GM12878 (cell line): ENCODE measurements around the gene CXCL9. TPM values are rescaled to one million over a fixed set of nuclear protein-coding genes. Genes with fewer than 3 reads are reported as not detected.

Source experiments
- BMI1 ChIP-seq: fragments of 450-650 bp; IDR thresholded peaks from 2 replicates; pipeline ENCODE4 v1.6.1; 2016; ENCODE audit warnings: mild to moderate bottlenecking, moderate library complexity, borderline replicate concordance
- CBX3 ChIP-seq: fragments of 200-600 bp; sonication (generic); IDR thresholded peaks from 2 replicates; pipeline ENCODE4 v1.6.1; 2016; ENCODE audit warnings: low read depth, borderline replicate concordance
- CHD4 ChIP-seq: fragments of 200-600 bp; sonication (generic); IDR thresholded peaks from 2 replicates; pipeline ENCODE4 v1.6.1; 2016; ENCODE audit warnings: mild to moderate bottlenecking
- CREB1 ChIP-seq: IDR thresholded peaks from 2 replicates; pipeline ENCODE4 v1.6.1; 2012; ENCODE audit warnings: low read depth, mild to moderate bottlenecking, inconsistent platforms
- HCFC1 ChIP-seq: fragments of 150-350 bp; IDR thresholded peaks from 2 replicates; pipeline ENCODE4 v1.6.1; 2014; ENCODE audit warnings: low read length
- HDGF ChIP-seq: fragments of 450-650 bp; IDR thresholded peaks from 2 replicates; pipeline ENCODE4 v1.6.1; 2016; ENCODE audit warnings: antibody characterized with exemption
- KLF5 ChIP-seq: fragments of 450-650 bp; IDR thresholded peaks from 2 replicates; pipeline ENCODE4 v1.6.1; 2014; ENCODE audit warnings: mild to moderate bottlenecking; ENCODE audit not compliant: partially characterized antibody
- MYC ChIP-seq: IDR thresholded peaks from 2 replicates; pipeline ENCODE4 v1.6.1; 2011; ENCODE audit warnings: mild to moderate bottlenecking, low read length, moderate library complexity, inconsistent platforms; ENCODE audit not compliant: insufficient read depth, insufficient replicate concordance, insufficient read length, severe bottlenecking
- PAX5 ChIP-seq: IDR thresholded peaks from 2 replicates; pipeline ENCODE4 v1.6.1; 2011; ENCODE audit warnings: low read depth, low read length, borderline replicate concordance
- POLR2A ChIP-seq: IDR thresholded peaks from 2 replicates; pipeline ENCODE4 v1.6.1; 2011; ENCODE audit warnings: low read depth, mild to moderate bottlenecking, low read length
- POLR2AphosphoS2 ChIP-seq: IDR thresholded peaks from 2 replicates; pipeline ENCODE4 v1.6.1; 2011; ENCODE audit warnings: low read depth, mild to moderate bottlenecking, low read length, improper control_type of control experiment, moderate library complexity
- RB1 ChIP-seq: fragments of 450-650 bp; formaldehyde crosslinking; IDR thresholded peaks from 2 replicates; pipeline ENCODE4 v1.6.1; 2017; ENCODE audit warnings: mild to moderate bottlenecking, borderline replicate concordance
- RUNX3 ChIP-seq: IDR thresholded peaks from 2 replicates; pipeline ENCODE4 v1.6.1; 2012; ENCODE audit warnings: low read length, inconsistent platforms
- SREBF2 ChIP-seq: IDR thresholded peaks from 2 replicates; pipeline ENCODE4 v1.6.1; 2012; ENCODE audit warnings: mild to moderate bottlenecking, low read length
- SUPT20H ChIP-seq: IDR thresholded peaks from 2 replicates; pipeline ENCODE4 v1.6.1; 2011; ENCODE audit warnings: low read depth, mild to moderate bottlenecking, low read length, moderate library complexity, borderline replicate concordance; ENCODE audit not compliant: control insufficient read depth
- TAF1 ChIP-seq: IDR thresholded peaks from 2 replicates; pipeline ENCODE4 v1.6.1; 2011; ENCODE audit warnings: mild to moderate bottlenecking, low read depth, low read length, borderline replicate concordance
- TARDBP ChIP-seq: IDR thresholded peaks from 2 replicates; pipeline ENCODE4 v1.6.1; 2016; ENCODE audit warnings: borderline replicate concordance
- TCF12 ChIP-seq: IDR thresholded peaks from 2 replicates; pipeline ENCODE4 v1.6.1; 2011; ENCODE audit warnings: low read depth, mild to moderate bottlenecking, low read length
- TCF7 ChIP-seq: IDR thresholded peaks from 2 replicates; pipeline ENCODE4 v1.6.1; 2014; ENCODE audit warnings: antibody characterized with exemption, borderline replicate concordance
- YBX1 ChIP-seq: fragments of 450-650 bp; IDR thresholded peaks from 2 replicates; pipeline ENCODE4 v1.6.1; 2016; ENCODE audit warnings: antibody characterized with exemption
- ZNF217 ChIP-seq: fragments of 450-650 bp; IDR thresholded peaks from 2 replicates; pipeline ENCODE4 v1.6.1; 2017; ENCODE audit warnings: antibody characterized with exemption, mild to moderate bottlenecking
- polyA plus RNA-seq, 11 experiments: library from polyadenylated mRNA; depleted of rRNA in 4 of 11; unstranded in 6 of 11; stranded (reverse) in 5 of 11; fragments of >200 nt; fragmentation: Nextera tagmentation in 4 of 11; fragmentation: Illumina TruSeq in 1 of 11; extraction: Ambion mirVana in 4 of 11; extraction: Trizol in 1 of 11; gene quantifications; 1 replicate in 1 of 11; 2 replicates in 10 of 11; pipeline versions ENCODE4 v1.2.1 to v1.2.3, GENCODE V29; 2011 to 2016; ENCODE audit warnings: inconsistent platforms in 2 of 11, missing spikeins in 2 of 11, low read depth in 1 of 11
- total RNA-seq, 4 experiments: library from RNA; depleted of rRNA in 3 of 4; stranded (reverse); fragments of >200 nt in 3 of 4; fragmentation: Illumina TruSeq in 1 of 4; extraction: Trizol in 1 of 4; gene quantifications; 2 replicates each; pipeline versions ENCODE4 v1.2.1 to v1.2.3, GENCODE V29; 2013 to 2021
- TF ChIP-seq, protein P1 (sequence below): IDR thresholded peaks from 2 replicates; pipeline ENCODE4 v1.6.1; 2012; ENCODE audit warnings: low read depth, low read length, improper control_type of control experiment
- TF ChIP-seq, protein P2 (sequence below): IDR thresholded peaks from 2 replicates; pipeline ENCODE4 v1.6.1; 2011; ENCODE audit warnings: mild to moderate bottlenecking, low read depth, low read length, moderate library complexity; ENCODE audit not compliant: insufficient replicate concordance
- TF ChIP-seq, protein P3 (sequence below): fragments of 450-650 bp; IDR thresholded peaks from 2 replicates; pipeline ENCODE4 v1.6.1; 2016; ENCODE audit warnings: mild to moderate bottlenecking, moderate library complexity, borderline replicate concordance
- TF ChIP-seq, protein P4 (sequence below): fragments of 450-650 bp; IDR thresholded peaks from 2 replicates; pipeline ENCODE4 v1.6.1; 2017; ENCODE audit warnings: low read depth, mild to moderate bottlenecking, moderate library complexity

The CXCL9 gene
- total and polyA plus RNA-seq, 10 of the 15 experiments (the other 5 are each of a cell fraction or from before 2014, with no cell fraction given), result 0.03 to 0.46 (median 0.22) TPM; not detected in 1

DNA sequence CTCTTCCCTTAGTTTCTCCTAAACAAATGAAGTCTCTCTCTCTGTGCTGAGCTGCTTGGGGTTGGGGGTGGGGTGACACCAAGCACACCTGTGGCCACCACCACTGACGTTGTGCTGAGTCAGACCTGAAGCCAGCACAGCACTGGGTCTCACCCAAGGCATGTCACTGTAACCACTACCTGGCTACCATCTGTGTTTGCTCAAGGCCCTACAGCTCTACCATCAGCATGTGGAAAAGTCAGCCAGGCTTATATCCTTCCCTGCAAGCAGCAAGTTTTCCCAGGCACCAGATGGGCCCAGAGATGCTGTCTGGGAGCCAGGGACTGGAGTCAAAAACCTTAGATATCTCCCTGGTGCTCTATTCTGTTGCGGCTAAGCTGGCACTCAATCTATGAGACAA is 9.1 kb upstream of the CXCL9 start (continued):
- no peak for TF ChIP-seq BMI1
- TF ChIP-seq, protein P1, sequence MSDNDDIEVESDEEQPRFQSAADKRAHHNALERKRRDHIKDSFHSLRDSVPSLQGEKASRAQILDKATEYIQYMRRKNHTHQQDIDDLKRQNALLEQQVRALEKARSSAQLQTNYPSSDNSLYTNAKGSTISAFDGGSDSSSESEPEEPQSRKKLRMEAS, result no peak
- TF ChIP-seq TCF7, result no peak
- TF ChIP-seq, protein P2, sequence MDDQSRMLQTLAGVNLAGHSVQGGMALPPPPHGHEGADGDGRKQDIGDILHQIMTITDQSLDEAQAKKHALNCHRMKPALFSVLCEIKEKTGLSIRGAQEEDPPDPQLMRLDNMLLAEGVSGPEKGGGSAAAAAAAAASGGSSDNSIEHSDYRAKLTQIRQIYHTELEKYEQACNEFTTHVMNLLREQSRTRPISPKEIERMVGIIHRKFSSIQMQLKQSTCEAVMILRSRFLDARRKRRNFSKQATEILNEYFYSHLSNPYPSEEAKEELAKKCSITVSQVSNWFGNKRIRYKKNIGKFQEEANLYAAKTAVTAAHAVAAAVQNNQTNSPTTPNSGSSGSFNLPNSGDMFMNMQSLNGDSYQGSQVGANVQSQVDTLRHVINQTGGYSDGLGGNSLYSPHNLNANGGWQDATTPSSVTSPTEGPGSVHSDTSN, result no peak
- no peak for TF ChIP-seq KLF5
- TF ChIP-seq MYC, result no peak
- no peak for TF ChIP-seq TARDBP
- TF ChIP-seq SUPT20H, result no peak
- no peak for TF ChIP-seq TAF1
- no peak for TF ChIP-seq SREBF2
- TF ChIP-seq HCFC1, result no peak
- peak; percentile 90; the same call in 1 of the 2 replicates for TF ChIP-seq PAX5
- TF ChIP-seq POLR2AphosphoS2, result no peak
- no peak for TF ChIP-seq YBX1
- TF ChIP-seq RB1, result no peak
- TF ChIP-seq, protein P3, sequence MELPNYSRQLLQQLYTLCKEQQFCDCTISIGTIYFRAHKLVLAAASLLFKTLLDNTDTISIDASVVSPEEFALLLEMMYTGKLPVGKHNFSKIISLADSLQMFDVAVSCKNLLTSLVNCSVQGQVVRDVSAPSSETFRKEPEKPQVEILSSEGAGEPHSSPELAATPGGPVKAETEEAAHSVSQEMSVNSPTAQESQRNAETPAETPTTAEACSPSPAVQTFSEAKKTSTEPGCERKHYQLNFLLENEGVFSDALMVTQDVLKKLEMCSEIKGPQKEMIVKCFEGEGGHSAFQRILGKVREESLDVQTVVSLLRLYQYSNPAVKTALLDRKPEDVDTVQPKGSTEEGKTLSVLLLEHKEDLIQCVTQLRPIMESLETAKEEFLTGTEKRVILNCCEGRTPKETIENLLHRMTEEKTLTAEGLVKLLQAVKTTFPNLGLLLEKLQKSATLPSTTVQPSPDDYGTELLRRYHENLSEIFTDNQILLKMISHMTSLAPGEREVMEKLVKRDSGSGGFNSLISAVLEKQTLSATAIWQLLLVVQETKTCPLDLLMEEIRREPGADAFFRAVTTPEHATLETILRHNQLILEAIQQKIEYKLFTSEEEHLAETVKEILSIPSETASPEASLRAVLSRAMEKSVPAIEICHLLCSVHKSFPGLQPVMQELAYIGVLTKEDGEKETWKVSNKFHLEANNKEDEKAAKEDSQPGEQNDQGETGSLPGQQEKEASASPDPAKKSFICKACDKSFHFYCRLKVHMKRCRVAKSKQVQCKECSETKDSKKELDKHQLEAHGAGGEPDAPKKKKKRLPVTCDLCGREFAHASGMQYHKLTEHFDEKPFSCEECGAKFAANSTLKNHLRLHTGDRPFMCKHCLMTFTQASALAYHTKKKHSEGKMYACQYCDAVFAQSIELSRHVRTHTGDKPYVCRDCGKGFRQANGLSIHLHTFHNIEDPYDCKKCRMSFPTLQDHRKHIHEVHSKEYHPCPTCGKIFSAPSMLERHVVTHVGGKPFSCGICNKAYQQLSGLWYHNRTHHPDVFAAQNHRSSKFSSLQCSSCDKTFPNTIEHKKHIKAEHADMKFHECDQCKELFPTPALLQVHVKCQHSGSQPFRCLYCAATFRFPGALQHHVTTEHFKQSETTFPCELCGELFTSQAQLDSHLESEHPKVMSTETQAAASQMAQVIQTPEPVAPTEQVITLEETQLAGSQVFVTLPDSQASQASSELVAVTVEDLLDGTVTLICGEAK, result no peak
- no peak for TF ChIP-seq CHD4
- TF ChIP-seq POLR2A, result no peak
- no peak for TF ChIP-seq HDGF
- TF ChIP-seq, protein P4, sequence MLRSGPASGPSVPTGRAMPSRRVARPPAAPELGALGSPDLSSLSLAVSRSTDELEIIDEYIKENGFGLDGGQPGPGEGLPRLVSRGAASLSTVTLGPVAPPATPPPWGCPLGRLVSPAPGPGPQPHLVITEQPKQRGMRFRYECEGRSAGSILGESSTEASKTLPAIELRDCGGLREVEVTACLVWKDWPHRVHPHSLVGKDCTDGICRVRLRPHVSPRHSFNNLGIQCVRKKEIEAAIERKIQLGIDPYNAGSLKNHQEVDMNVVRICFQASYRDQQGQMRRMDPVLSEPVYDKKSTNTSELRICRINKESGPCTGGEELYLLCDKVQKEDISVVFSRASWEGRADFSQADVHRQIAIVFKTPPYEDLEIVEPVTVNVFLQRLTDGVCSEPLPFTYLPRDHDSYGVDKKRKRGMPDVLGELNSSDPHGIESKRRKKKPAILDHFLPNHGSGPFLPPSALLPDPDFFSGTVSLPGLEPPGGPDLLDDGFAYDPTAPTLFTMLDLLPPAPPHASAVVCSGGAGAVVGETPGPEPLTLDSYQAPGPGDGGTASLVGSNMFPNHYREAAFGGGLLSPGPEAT, result no peak
- TF ChIP-seq CREB1, result peak; percentile 82
- TF ChIP-seq RUNX3, result peak; percentile 86
- TF ChIP-seq CBX3, result no peak
- TF ChIP-seq ZNF217, result no peak
- peak; percentile 96 for TF ChIP-seq TCF12
